GM12878 (cell line): ENCODE data around the gene MAOA.

Source experiments
- BACH1 ChIP-seq: fragments of 450-650 bp; IDR thresholded peaks from 2 replicates; pipeline ENCODE4 v1.6.1; 2017; ENCODE audit warnings: mild to moderate bottlenecking, borderline replicate concordance
- CTCF ChIP-seq, 3 experiments: IDR thresholded peaks in 2 of 3; conservative IDR thresholded peaks in 1 of 3; 2 replicates each; pipeline ENCODE4 v1.5.1; 2011; ENCODE audit warnings: low read depth in 3 of 3, low read length in 3 of 3, mild to moderate bottlenecking in 3 of 3, control low read depth in 2 of 3, moderate library complexity in 2 of 3, inconsistent platforms in 1 of 3, mixed read lengths in 1 of 3; ENCODE audit not compliant: control insufficient read depth in 2 of 3, insufficient read depth in 1 of 3; ENCODE audit errors: extremely low read depth in 1 of 3
- DPF2 ChIP-seq: fragments of 450-650 bp; IDR thresholded peaks from 2 replicates; pipeline ENCODE4 v1.6.1; 2017; ENCODE audit warnings: mild to moderate bottlenecking
- LARP7 ChIP-seq: fragments of 450-650 bp; IDR thresholded peaks from 2 replicates; pipeline ENCODE4 v1.6.1; 2017; ENCODE audit warnings: mild to moderate bottlenecking
- MAX ChIP-seq: IDR thresholded peaks from 2 replicates; pipeline ENCODE4 v1.6.1; 2012; ENCODE audit warnings: low read depth, low read length, improper control_type of control experiment
- MXI1 ChIP-seq: fragments of 150-350 bp; IDR thresholded peaks from 2 replicates; pipeline ENCODE4 v1.6.1; 2011; ENCODE audit warnings: low read depth, mild to moderate bottlenecking, inconsistent platforms, low read length, improper control_type of control experiment
- POLR2A ChIP-seq: IDR thresholded peaks from 2 replicates; pipeline ENCODE4 v1.6.1; 2011; ENCODE audit warnings: low read depth, mild to moderate bottlenecking, low read length
- POLR2AphosphoS5 ChIP-seq: IDR thresholded peaks from 2 replicates; pipeline ENCODE4 v1.6.1; 2011; ENCODE audit warnings: mild to moderate bottlenecking, low read length, inconsistent platforms
- RFX5 ChIP-seq: IDR thresholded peaks from 2 replicates; pipeline ENCODE4 v1.6.1; 2011; ENCODE audit warnings: low read depth, low read length, improper control_type of control experiment
- ZNF274 ChIP-seq: IDR thresholded peaks from one replicate; pipeline ENCODE4 v1.8.0; 2011; ENCODE audit not compliant: insufficient read length, insufficient read depth

- no peak for TF ChIP-seq ZNF274
- no peak for TF ChIP-seq POLR2A
- TF ChIP-seq BACH1, result no peak
- no peak for TF ChIP-seq POLR2AphosphoS5
- no peak for TF ChIP-seq DPF2
- TF ChIP-seq MAX, result no peak
- no peak for TF ChIP-seq CTCF (IDR thresholded peaks at IDR 0.05 in 2 of 3, conservative IDR thresholded peaks at IDR 0.05 in 1 of 3; ENCODE audit: control insufficient read depth in 2 of 3, extremely low read depth in 1 of 3, insufficient read depth in 1 of 3, low read depth in 3 of 3, low read length in 3 of 3)
- TF ChIP-seq RFX5, result no peak
- TF ChIP-seq MXI1, result no peak
- no peak for TF ChIP-seq LARP7
Measured at GRCh38 chrX:43679778-43680177, 23.7 kb downstream of the MAOA start.
